ENCODE results near the gene ZNF280D.
"Not testable (repeated sequence)": the region's sequence is repeated elsewhere in the genome, so short reads cannot be mapped to it uniquely, and the experiment has no call there.

ZNF280D gene

GRCh38 chr15:56709502-56709901, 23.8 kb downstream of the ZNF280D start:
- ATAC-seq: not testable (repeated sequence)

- peak; percentile 82 to 87 for ATAC-seq
These were observed 33.6 kb downstream of the ZNF280D start for GRCh38 chr15:56699743-56700142.

- ATAC-seq: no peak
These were observed 35.0 kb downstream of the ZNF280D start for GRCh38 chr15:56698270-56698669.

- ATAC-seq: no peak
These were observed 39.5 kb downstream of the ZNF280D start for GRCh38 chr15:56693761-56694160.

- ATAC-seq: no peak
These were observed 42.6 kb downstream of the ZNF280D start for GRCh38 chr15:56690733-56691132.

GRCh38 chr15:56683908-56684307, 49.4 kb downstream of the ZNF280D start:
- no peak for ATAC-seq

GRCh38 chr15:56681113-56681512, 52.2 kb downstream of the ZNF280D start:
- no peak for ATAC-seq

GRCh38 chr15:56679225-56679624, 54.1 kb downstream of the ZNF280D start:
- no peak for ATAC-seq

GRCh38 chr15:56678571-56678970, 54.7 kb downstream of the ZNF280D start:
- no peak for ATAC-seq

- no peak for ATAC-seq
These were observed 56.0 kb downstream of the ZNF280D start for GRCh38 chr15:56677271-56677670.

GRCh38 chr15:56675930-56676329, 57.4 kb downstream of the ZNF280D start:
- no peak for ATAC-seq

GRCh38 chr15:56674857-56675256, 58.5 kb downstream of the ZNF280D start:
- ATAC-seq: no peak

- ATAC-seq: no peak
These were observed 60.6 kb downstream of the ZNF280D start for GRCh38 chr15:56672721-56673120.

- no peak for ATAC-seq
These were observed 65.8 kb downstream of the ZNF280D start for GRCh38 chr15:56667517-56667916.

GRCh38 chr15:56660943-56661342, 72.4 kb downstream of the ZNF280D start:
- no peak for ATAC-seq

GRCh38 chr15:56659197-56659596, 74.1 kb downstream of the ZNF280D start:
- ATAC-seq: no peak

- ATAC-seq: no peak
These were observed 78.7 kb downstream of the ZNF280D start for GRCh38 chr15:56654624-56655023.

GRCh38 chr15:56654216-56654615, 79.1 kb downstream of the ZNF280D start:
- no peak for ATAC-seq

GRCh38 chr15:56653787-56654186, 79.5 kb downstream of the ZNF280D start:
- no peak for ATAC-seq

GRCh38 chr15:56653107-56653506, 80.2 kb downstream of the ZNF280D start:
- ATAC-seq: no peak

GRCh38 chr15:56648311-56648710, 85.0 kb downstream of the ZNF280D start:
- ATAC-seq: no peak

GRCh38 chr15:56640549-56640948, 92.8 kb downstream of the ZNF280D start:
- ATAC-seq: no peak

- ATAC-seq: no peak
These were observed 93.2 kb downstream of the ZNF280D start for GRCh38 chr15:56640127-56640526.

GRCh38 chr15:56639631-56640030, 93.7 kb downstream of the ZNF280D start:
- ATAC-seq: no peak

- ATAC-seq: no peak
These were observed 101.5 kb downstream of the ZNF280D start for GRCh38 chr15:56631765-56632164.

Measured in activated CD4-positive, CD25-positive, alpha-beta regulatory T cell treated with anti-CD3 and anti-CD28 coated beads, Interleukin-2, amount 50 U/mL, for 24 hours (primary cell).